H1 (cell line): ENCODE measurements around the gene MACROD2. TPM values are rescaled to one million over a fixed set of nuclear protein-coding genes. Genes with fewer than 3 reads are reported as not detected.

Experiments used
- CTCF ChIA-PET: fragments of 300-600 bp; sonication (Branson Sonifier 250); formaldehyde crosslinking; loops from one replicate; lab custom pipeline; 2021; ENCODE audit not compliant: partially characterized antibody; lab: Charles Lee
- POLR2A ChIA-PET: fragments of 300-600 bp; sonication (Branson Sonifier 250); formaldehyde crosslinking; loops from one replicate; lab custom pipeline; 2021; ENCODE audit warnings: inconsistent platforms; ENCODE audit not compliant: partially characterized antibody; lab: Charles Lee
- DNase-seq, 2 experiments: peaks; one replicate each; pipeline versions ENCODE4 v3.0.0 to v3.0.0-alpha.2; 2010 to 2022; ENCODE audit warnings: low spot score in 2 of 2, low read depth in 1 of 2, mixed read lengths in 1 of 2
- FAIRE-seq: peaks from 2 replicates; lab custom pipeline; 2011; peaks lifted over from hg19 to GRCh38; lab: Jason Lieb, UNC
- H2AFZ ChIP-seq: 2 replicates; pipeline ENCODE4 v1.8.1; 2012; ENCODE audit warnings: low read length, inconsistent platforms
- H2AK5ac ChIP-seq: 2 replicates; pipeline ENCODE4 v1.6.1; 2013; ENCODE audit warnings: low read depth, low read length
- H2BK120ac ChIP-seq: replicated peaks from 2 replicates; pipeline ENCODE3; 2013; ENCODE audit warnings: low read depth, low read length, inconsistent platforms
- H2BK12ac ChIP-seq: 2 replicates; pipeline ENCODE4 v1.6.1; 2013; ENCODE audit warnings: low read depth, low read length
- H2BK15ac ChIP-seq: 2 replicates; pipeline ENCODE4 v1.6.1; 2013; ENCODE audit warnings: low read length
- H2BK20ac ChIP-seq: 2 replicates; pipeline ENCODE4 v1.6.1; 2013; ENCODE audit warnings: low read length
- H2BK5ac ChIP-seq: 2 replicates; pipeline ENCODE4 v1.6.1; 2013; ENCODE audit warnings: low read depth, low read length
- H3K14ac ChIP-seq: 2 replicates; pipeline ENCODE4 v1.6.1; 2013; ENCODE audit warnings: inconsistent platforms; ENCODE audit not compliant: insufficient read length
- H3K18ac ChIP-seq: 2 replicates; pipeline ENCODE4 v1.6.1; 2013; ENCODE audit warnings: low read length; ENCODE audit errors: extremely low read depth
- H3K23ac ChIP-seq: 2 replicates; pipeline ENCODE4 v1.6.1; 2013; ENCODE audit warnings: inconsistent platforms; ENCODE audit not compliant: insufficient read length
- H3K23me2 ChIP-seq: 2 replicates; pipeline ENCODE4 v1.6.1; 2013; ENCODE audit warnings: low read depth, low read length
- H3K27ac ChIP-seq: 2 replicates; pipeline ENCODE4 v1.6.1; 2011; ENCODE audit warnings: low read depth, low read length, inconsistent platforms
- H3K27me3 ChIP-seq, 4 experiments: replicated peaks in 1 of 4; 1 replicate in 1 of 4; 2 replicates in 3 of 4; pipeline versions ENCODE4 v1.6.1 to v1.8.1; 2011 to 2013; ENCODE audit warnings: low read length in 3 of 4, mild to moderate bottlenecking in 3 of 4, inconsistent platforms in 2 of 4, mixed read lengths in 2 of 4, moderate library complexity in 1 of 4; ENCODE audit not compliant: control insufficient read depth in 3 of 4, insufficient read depth in 3 of 4; ENCODE audit errors: extremely low read depth in 1 of 4
- H3K36me3 ChIP-seq, 4 experiments: 2 replicates each; pipeline versions ENCODE4 v1.6.1 to v1.8.1; 2011 to 2013; ENCODE audit warnings: mild to moderate bottlenecking in 4 of 4, low read length in 3 of 4, moderate library complexity in 2 of 4, control low read depth in 1 of 4, inconsistent platforms in 1 of 4; ENCODE audit not compliant: insufficient read depth in 4 of 4, control insufficient read depth in 2 of 4
- H3K4ac ChIP-seq: replicated peaks from 2 replicates; pipeline ENCODE3; 2013; ENCODE audit warnings: low read length, low read depth, mixed read lengths, inconsistent platforms; ENCODE audit not compliant: insufficient read length
- H3K4me1 ChIP-seq, 4 experiments: replicated peaks in 1 of 4; 1 replicate in 1 of 4; 2 replicates in 3 of 4; pipeline versions ENCODE4 v1.6.1 to v1.8.1; 2011 to 2013; ENCODE audit warnings: low read length in 3 of 4, inconsistent platforms in 2 of 4, mixed read lengths in 1 of 4; ENCODE audit not compliant: insufficient read depth in 4 of 4, control insufficient read depth in 3 of 4
- H3K4me2 ChIP-seq, 2 experiments: 2 replicates each; pipeline versions ENCODE4 v1.6.1 to v1.8.1; 2011 to 2013; ENCODE audit warnings: low read depth in 2 of 2, low read length in 2 of 2, control low read depth in 1 of 2, inconsistent platforms in 1 of 2, mild to moderate bottlenecking in 1 of 2; ENCODE audit not compliant: insufficient read depth in 1 of 2
- H3K4me3 ChIP-seq, 4 experiments: fragments of 200-600, 300-600 bp in 1 of 4; sonication (generic), shearing (Covaris generic), sonication (Bioruptor Twin) in 1 of 4; 2 replicates each; pipeline versions ENCODE4 v1.5.1 to v1.8.1; 2011 to 2016; ENCODE audit warnings: low read length in 4 of 4, low read depth in 3 of 4, control low read depth in 2 of 4, inconsistent platforms in 2 of 4, mild to moderate bottlenecking in 2 of 4, mixed read lengths in 1 of 4, moderate library complexity in 1 of 4; ENCODE audit not compliant: insufficient read depth in 2 of 4; ENCODE audit errors: extremely low read depth in 1 of 4
- H3K56ac ChIP-seq: replicated peaks from 2 replicates; pipeline ENCODE3; 2013; ENCODE audit warnings: low read depth, mild to moderate bottlenecking, mixed read lengths, low read length, inconsistent platforms; ENCODE audit not compliant: insufficient read length
- H3K79me1 ChIP-seq: 2 replicates; pipeline ENCODE4 v1.6.1; 2013; ENCODE audit warnings: low read depth, low read length, control low read depth
- H3K79me2 ChIP-seq, 2 experiments: 2 replicates each; pipeline versions ENCODE4 v1.6.1 to v1.8.1; 2012 to 2013; ENCODE audit warnings: low read length in 2 of 2, mild to moderate bottlenecking in 2 of 2, inconsistent platforms in 1 of 2; ENCODE audit not compliant: insufficient read depth in 2 of 2, control insufficient read depth in 1 of 2
- H3K9ac ChIP-seq, 4 experiments: replicated peaks in 1 of 4; 1 replicate in 1 of 4; 2 replicates in 3 of 4; pipeline versions ENCODE4 v1.6.1 to v1.8.1; 2011 to 2013; ENCODE audit warnings: low read depth in 3 of 4, low read length in 3 of 4, control low read depth in 2 of 4, mild to moderate bottlenecking in 2 of 4, moderate library complexity in 2 of 4, inconsistent platforms in 1 of 4; ENCODE audit errors: extremely low read depth in 1 of 4
- H3K9me3 ChIP-seq, 2 experiments: 2 replicates each; pipeline versions ENCODE4 v1.6.1 to v1.8.1; 2012 to 2013; ENCODE audit warnings: mild to moderate bottlenecking in 2 of 2, moderate library complexity in 2 of 2, control low read depth in 1 of 2, inconsistent platforms in 1 of 2, low read depth in 1 of 2, low read length in 1 of 2, mixed read lengths in 1 of 2; ENCODE audit not compliant: insufficient read depth in 2 of 2
- H4K20me1 ChIP-seq, 2 experiments: replicated peaks in 1 of 2; 2 replicates each; pipeline versions ENCODE3 to v1.8.1; 2011 to 2013; ENCODE audit warnings: inconsistent platforms in 2 of 2, low read length in 2 of 2, mild to moderate bottlenecking in 1 of 2; ENCODE audit not compliant: insufficient read depth in 2 of 2, control insufficient read depth in 1 of 2
- H4K5ac ChIP-seq: 2 replicates; pipeline ENCODE4 v1.6.1; 2013; ENCODE audit warnings: low read length, low read depth, mixed read lengths, inconsistent platforms; ENCODE audit not compliant: insufficient read length
- H4K8ac ChIP-seq: 2 replicates; pipeline ENCODE4 v1.8.0; 2013; ENCODE audit warnings: mild to moderate bottlenecking, moderate library complexity, low read length, inconsistent platforms; ENCODE audit not compliant: insufficient read depth; ENCODE audit errors: extremely low read depth
- H4K91ac ChIP-seq: replicated peaks from 2 replicates; pipeline ENCODE3; 2013; ENCODE audit warnings: low read length, mixed read lengths, inconsistent platforms; ENCODE audit not compliant: insufficient read length
- WGBS, 2 experiments: shearing (Covaris generic) in 1 of 2; methylation state at CpG; one replicate each; pipeline versions ENCODE4 v1.1.6 to v1.1.7; 2013 to 2015; ENCODE audit warnings: low lambda C conversion rate in 2 of 2, mixed read lengths in 2 of 2, inconsistent platforms in 1 of 2, low coverage in 1 of 2, missing lambda C conversion rate in 1 of 2; ENCODE audit not compliant: insufficient replicate concordance in 2 of 2, insufficient coverage in 1 of 2, insufficient read length in 1 of 2; ENCODE audit errors: extremely low coverage in 1 of 2, missing lambda C conversion rate in 1 of 2; 5-methylcytosine and 5-hydroxymethylcytosine counted together
- polyA plus RNA-seq, 7 experiments: library from polyadenylated mRNA; depleted of rRNA in 3 of 7; stranded (reverse) in 5 of 7; unstranded in 2 of 7; fragments of >200 nt in 5 of 7; fragments of 200-250 nt in 2 of 7; gene quantifications; 1 replicate in 5 of 7; 2 replicates in 1 of 7; 4 replicates in 1 of 7; pipeline versions ENCODE4 v1.2.1 to v1.2.3, GENCODE V29; 2011 to 2013; ENCODE audit warnings: missing spikeins in 2 of 7, mixed read lengths in 2 of 7
- total RNA-seq: library from RNA; stranded (reverse); fragmentation: NEBNext Ultra II Directional; extraction: Animal tissue kit (Norgen Biotek cat#: 25700); gene quantifications from 2 replicates; pipeline ENCODE4 v1.2.1, GENCODE V29; 2021
- TF ChIP-seq, protein P1 (sequence below): IDR thresholded peaks from 2 replicates; pipeline ENCODE4 v1.6.1; 2011; ENCODE audit warnings: low read length, improper control_type of control experiment

The MACROD2 gene
- total and polyA plus RNA-seq, 2 of the 8 experiments (the other 6 are each of a cell fraction or from before 2014, with no cell fraction given) = 0.70 to 3.9 TPM

DNA sequence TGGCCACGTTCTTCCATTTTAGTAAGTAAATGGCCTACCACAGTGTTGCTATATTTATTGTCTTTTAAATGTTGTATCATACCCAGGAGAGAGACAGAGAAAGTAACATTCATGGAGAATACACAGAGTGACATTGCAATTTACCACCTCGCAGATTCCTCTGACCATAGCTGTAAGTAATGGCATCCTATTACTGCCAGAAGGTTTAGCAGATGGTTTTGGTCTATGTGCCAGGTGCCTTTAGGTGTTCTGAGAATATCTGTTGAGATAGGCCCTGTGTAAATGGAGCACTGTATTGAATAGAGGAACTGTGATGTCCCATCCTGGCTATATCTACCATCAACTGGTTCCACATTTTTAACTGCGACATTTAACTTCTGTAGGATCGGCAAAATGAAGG, 2018.3 kb downstream of the MACROD2 start:
- Histone ChIP-seq H3K56ac (no peak overlapping the region), H3K36me3 (no peaks in the 10 kb centered on the region), H3K4me2 (no peak overlapping the region), H4K8ac (no peak overlapping the region), H3K4me3 (no peak overlapping the region), H3K14ac (no peak overlapping the region), H3K9me3 (no peaks in the 10 kb centered on the region; a peak in 1 of 4 replicates), H4K91ac (no peak overlapping the region), H2BK12ac (no peak overlapping the region), H3K9ac (no peak overlapping the region), H3K27me3 (no peaks in the 10 kb centered on the region), H3K23ac (no peak overlapping the region), H3K27ac (no peak overlapping the region), H3K79me2 (no peaks in the 10 kb centered on the region), H2AFZ (no peak overlapping the region), H3K79me1 (no peaks in the 10 kb centered on the region), H2BK5ac (no peak overlapping the region), H2BK20ac (no peak overlapping the region), H2AK5ac (no peak overlapping the region), H4K5ac (no peak overlapping the region), H2BK15ac (no peak overlapping the region), H3K23me2 (no peaks in the 10 kb centered on the region), H3K18ac (no peak overlapping the region), H2BK120ac (no peak overlapping the region), H3K4me1 (no peaks in the 10 kb centered on the region), H3K4ac (no peak overlapping the region), H4K20me1 (no peaks in the 10 kb centered on the region)
- no peak for FAIRE-seq
- ChIA-PET POLR2A (no interaction called here), CTCF (no interaction called here)
- 88% methylated on average over 4 of the region's 4 CpGs; no CpG with 5 or more reads in 1 of the 2 experiments for WGBS, 2 experiments
- TF ChIP-seq, protein P1, sequence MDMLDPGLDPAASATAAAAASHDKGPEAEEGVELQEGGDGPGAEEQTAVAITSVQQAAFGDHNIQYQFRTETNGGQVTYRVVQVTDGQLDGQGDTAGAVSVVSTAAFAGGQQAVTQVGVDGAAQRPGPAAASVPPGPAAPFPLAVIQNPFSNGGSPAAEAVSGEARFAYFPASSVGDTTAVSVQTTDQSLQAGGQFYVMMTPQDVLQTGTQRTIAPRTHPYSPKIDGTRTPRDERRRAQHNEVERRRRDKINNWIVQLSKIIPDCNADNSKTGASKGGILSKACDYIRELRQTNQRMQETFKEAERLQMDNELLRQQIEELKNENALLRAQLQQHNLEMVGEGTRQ = no peak
- no peak for DNase-seq
